Measurements from ENCODE around the gene KLC3. TPM values are rescaled to one million over a fixed set of nuclear protein-coding genes. Genes with fewer than 3 reads are reported as not detected.

KLC3 gene
- not detected in 2 replicates for total RNA-seq

- Mint-ChIP-seq H3K9me3 (no peaks in the 10 kb centered on the region), H3K36me3 (ENCODE audit: low read depth) (no peaks in the 10 kb centered on the region), H3K4me1 (ENCODE audit: low read depth) (peaks cover 6% of the 10 kb centered on the region), H3K4me3 (peak within 1 kb of the TSS; percentile 54), H3K27me3 (ENCODE audit: insufficient read depth) (peaks cover 10% of the 10 kb centered on the region), H3K27ac (no peak within 1 kb of the TSS)
- intact Hi-C loops (cut with micrococcal nuclease): loop anchor here (1.0 kb wide), 1 partner anchor 30 kb away; the partner anchor contains the start of gene ERCC2
- DNase-seq (ENCODE audit: low spot score): peak; percentile 35
These were observed at the start of gene KLC3 for GRCh38 chr19:45340232-45340898. TSS of gene KLC3 (plus strand) at chr19:45340750. CDS start at chr19:45345542, 4,792 bp downstream.

DNA sequence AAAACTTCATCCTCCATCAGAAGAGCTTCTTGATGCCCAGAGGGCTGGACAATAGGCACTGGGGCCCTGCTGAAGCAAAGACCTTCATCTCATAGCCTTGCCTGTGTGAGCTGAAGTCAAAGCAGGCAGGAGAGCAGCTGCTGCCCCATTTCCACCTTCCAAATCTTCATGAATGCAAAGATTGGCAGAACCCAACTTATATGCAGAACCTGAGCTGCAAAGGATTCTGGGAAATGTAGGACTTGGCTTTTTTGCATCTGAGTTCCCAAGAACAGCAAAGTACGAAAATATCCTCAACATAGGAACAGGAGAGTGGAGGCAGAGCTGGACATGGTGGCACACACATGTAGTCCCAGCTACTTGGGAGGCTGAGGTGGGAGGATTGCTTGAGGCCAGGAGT lies 48.7 kb upstream of the KLC3 start:
- Mint-ChIP-seq H3K4me1 (ENCODE audit: low read depth) (peaks cover 8% of the 10 kb centered on the region), H3K27me3 (ENCODE audit: insufficient read depth) (no peaks in the 10 kb centered on the region), H3K9me3 (no peaks in the 10 kb centered on the region), H3K36me3 (ENCODE audit: low read depth) (peaks cover 11% of the 10 kb centered on the region), H3K27ac (no peak overlapping the region), H3K4me3 (no peak overlapping the region)
- intact Hi-C loops (cut with micrococcal nuclease): no loop called here
- no peak for DNase-seq (ENCODE audit: low spot score)

GRCh38 chr19:45293682-45294081 lies 46.9 kb upstream of the KLC3 start:
- H3K27ac Mint-ChIP-seq: peak overlapping the region; percentile 52
- H3K27me3 Mint-ChIP-seq (ENCODE audit: insufficient read depth): no peaks in the 10 kb centered on the region
- intact Hi-C loops (cut with micrococcal nuclease): no loop called here
- no peaks in the 10 kb centered on the region for H3K9me3 Mint-ChIP-seq
- H3K4me3 Mint-ChIP-seq: no peak overlapping the region
- H3K4me1 Mint-ChIP-seq (ENCODE audit: low read depth): peaks cover 8% of the 10 kb centered on the region
- DNase-seq (ENCODE audit: low spot score): no peak
- H3K36me3 Mint-ChIP-seq (ENCODE audit: low read depth): peaks cover 11% of the 10 kb centered on the region

DNA sequence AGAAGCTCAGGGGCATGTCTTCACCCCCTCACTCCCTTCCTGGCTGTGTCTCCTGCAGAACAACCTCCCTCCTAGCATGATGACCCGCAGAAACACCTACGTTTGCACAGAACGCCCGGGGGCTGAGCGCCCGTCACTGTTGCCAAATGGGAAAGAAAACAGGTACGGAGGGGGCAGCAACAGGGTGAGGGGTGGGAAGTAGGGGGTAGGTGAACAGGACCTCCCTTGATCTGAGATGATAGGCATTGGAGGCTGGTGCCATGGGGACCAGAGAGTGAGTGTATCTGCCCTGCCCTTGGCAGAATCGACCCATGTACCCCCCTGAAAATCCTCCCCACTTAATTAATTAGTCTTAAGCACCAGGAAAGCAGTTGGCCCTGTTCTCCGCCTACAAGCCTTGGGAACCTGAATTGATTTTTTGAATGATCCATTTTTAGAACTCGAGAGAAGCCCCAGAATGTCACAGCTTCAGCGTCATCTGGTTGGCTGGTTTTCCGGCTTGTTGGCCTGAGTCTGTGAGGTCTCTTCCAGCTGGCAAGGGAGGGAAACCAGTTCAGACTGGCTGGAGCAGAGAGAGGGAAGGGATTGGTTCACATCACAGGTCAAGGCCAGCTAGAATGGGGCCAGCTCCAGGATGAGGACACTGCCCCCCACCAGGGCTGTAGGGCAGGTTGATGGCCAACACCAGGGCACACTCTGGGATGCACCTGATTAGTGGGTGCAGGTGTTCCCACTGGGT lies 46.1 kb upstream of the KLC3 start:
- H3K36me3 Mint-ChIP-seq (ENCODE audit: low read depth): peaks cover 11% of the 10 kb centered on the region
- H3K27ac Mint-ChIP-seq: no peak overlapping the region
- no peaks in the 10 kb centered on the region for H3K27me3 Mint-ChIP-seq (ENCODE audit: insufficient read depth)
- no peak for DNase-seq (ENCODE audit: low spot score)
- H3K4me3 Mint-ChIP-seq: no peak overlapping the region
- intact Hi-C loops (cut with micrococcal nuclease): no loop called here
- peaks cover 8% of the 10 kb centered on the region for H3K4me1 Mint-ChIP-seq (ENCODE audit: low read depth)
- no peaks in the 10 kb centered on the region for H3K9me3 Mint-ChIP-seq

DNA sequence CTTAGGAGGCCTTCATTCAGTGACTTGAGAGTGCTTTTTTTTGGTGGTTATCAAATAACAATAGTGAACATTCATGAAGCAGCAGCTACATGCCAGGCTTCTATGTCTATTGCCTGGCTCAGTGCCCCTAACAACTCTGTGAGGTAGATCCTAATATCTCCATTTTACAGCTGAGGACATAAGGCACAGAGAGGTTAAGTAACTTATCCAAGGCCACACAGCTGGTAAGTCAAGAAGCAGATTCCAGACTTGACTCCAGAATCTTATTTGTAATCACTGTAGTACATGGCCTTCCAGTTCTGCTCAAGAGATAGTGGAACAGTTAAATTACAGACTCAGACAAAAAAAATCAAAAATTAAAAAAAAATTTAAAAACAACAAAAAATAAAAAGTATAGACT lies 44.7 kb upstream of the KLC3 start:
- Mint-ChIP-seq H3K4me3 (no peak overlapping the region), H3K27me3 (ENCODE audit: insufficient read depth) (no peaks in the 10 kb centered on the region), H3K4me1 (ENCODE audit: low read depth) (peaks cover 8% of the 10 kb centered on the region), H3K27ac (no peak overlapping the region), H3K9me3 (no peaks in the 10 kb centered on the region), H3K36me3 (ENCODE audit: low read depth) (peaks cover 10% of the 10 kb centered on the region)
- no peak for DNase-seq (ENCODE audit: low spot score)
- intact Hi-C loops (cut with micrococcal nuclease): no loop called here

DNA sequence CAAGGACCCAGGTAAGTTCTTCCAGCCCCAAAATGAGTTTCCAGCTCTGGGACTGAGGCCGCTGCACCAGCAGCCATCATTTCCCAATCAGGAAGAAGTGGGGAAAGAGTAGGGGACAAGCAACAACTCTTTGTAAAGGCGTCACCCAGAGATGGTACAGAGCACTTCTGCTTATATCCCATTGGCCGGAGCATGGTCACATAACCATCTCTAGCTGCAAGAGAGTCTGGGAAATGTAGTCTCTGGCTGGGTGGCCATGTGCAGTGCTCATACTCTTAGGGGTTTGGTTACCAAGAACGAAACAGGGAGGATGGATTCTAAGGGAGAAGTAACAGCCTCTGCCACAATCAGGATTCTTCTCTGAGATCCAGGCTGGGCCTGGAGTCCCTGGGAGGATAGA lies 44.2 kb upstream of the KLC3 start:
- H3K27me3 Mint-ChIP-seq (ENCODE audit: insufficient read depth): no peaks in the 10 kb centered on the region
- H3K9me3 Mint-ChIP-seq: no peaks in the 10 kb centered on the region
- peaks cover 8% of the 10 kb centered on the region for H3K4me1 Mint-ChIP-seq (ENCODE audit: low read depth)
- no peak overlapping the region for H3K27ac Mint-ChIP-seq
- DNase-seq (ENCODE audit: low spot score): no peak
- peaks cover 9% of the 10 kb centered on the region for H3K36me3 Mint-ChIP-seq (ENCODE audit: low read depth)
- intact Hi-C loops (cut with micrococcal nuclease): no loop called here
- H3K4me3 Mint-ChIP-seq: no peak overlapping the region

DNA sequence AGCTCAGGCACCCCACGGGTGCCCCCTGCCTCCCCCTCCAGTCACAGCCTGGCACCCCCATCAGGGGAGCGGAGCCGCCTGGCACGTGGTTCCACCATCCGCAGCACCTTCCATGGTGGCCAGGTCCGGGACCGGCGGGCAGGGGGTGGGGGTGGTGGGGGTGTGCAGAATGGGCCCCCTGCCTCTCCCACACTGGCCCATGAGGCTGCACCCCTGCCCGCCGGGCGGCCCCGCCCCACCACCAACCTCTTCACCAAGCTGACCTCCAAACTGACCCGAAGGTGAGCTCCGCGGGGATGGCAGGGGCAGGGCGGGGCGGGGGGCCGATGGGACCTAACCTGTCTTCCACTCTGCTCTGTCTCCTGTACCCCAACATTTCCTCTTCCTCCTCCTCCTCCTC lies 42.9 kb upstream of the KLC3 start:
- Mint-ChIP-seq H3K4me1 (ENCODE audit: low read depth) (peaks cover 8% of the 10 kb centered on the region), H3K27ac (no peak overlapping the region), H3K9me3 (no peaks in the 10 kb centered on the region), H3K27me3 (ENCODE audit: insufficient read depth) (no peaks in the 10 kb centered on the region), H3K4me3 (no peak overlapping the region), H3K36me3 (ENCODE audit: low read depth) (peaks cover 5% of the 10 kb centered on the region)
- no peak for DNase-seq (ENCODE audit: low spot score)
- intact Hi-C loops (cut with micrococcal nuclease): no loop called here

DNA sequence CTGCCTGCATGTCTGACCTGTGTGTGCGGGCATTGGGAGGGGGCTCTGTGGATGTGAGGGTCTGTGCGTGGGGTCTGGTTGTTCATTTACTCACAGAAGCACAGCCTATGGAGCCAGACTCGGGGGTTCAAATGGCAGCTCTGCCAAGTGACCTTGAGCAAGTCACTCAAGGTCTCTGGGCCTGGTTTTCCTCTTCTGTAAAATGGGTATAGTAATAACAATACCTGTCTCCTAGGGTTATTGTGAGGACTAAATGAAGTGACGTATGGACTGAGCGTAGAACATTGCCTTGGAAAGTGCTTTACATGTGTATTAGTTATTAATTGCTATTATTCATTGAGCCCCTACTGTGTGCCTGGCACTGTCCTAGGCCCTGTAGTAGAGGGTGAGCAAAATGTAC lies 42.3 kb upstream of the KLC3 start:
- H3K4me3 Mint-ChIP-seq: no peak overlapping the region
- no peaks in the 10 kb centered on the region for H3K27me3 Mint-ChIP-seq (ENCODE audit: insufficient read depth)
- no peak for DNase-seq (ENCODE audit: low spot score)
- H3K27ac Mint-ChIP-seq: no peak overlapping the region
- H3K36me3 Mint-ChIP-seq (ENCODE audit: low read depth): peaks cover 5% of the 10 kb centered on the region
- intact Hi-C loops (cut with micrococcal nuclease): no loop called here
- H3K4me1 Mint-ChIP-seq (ENCODE audit: low read depth): peaks cover 8% of the 10 kb centered on the region
- H3K9me3 Mint-ChIP-seq: no peaks in the 10 kb centered on the region

DNA sequence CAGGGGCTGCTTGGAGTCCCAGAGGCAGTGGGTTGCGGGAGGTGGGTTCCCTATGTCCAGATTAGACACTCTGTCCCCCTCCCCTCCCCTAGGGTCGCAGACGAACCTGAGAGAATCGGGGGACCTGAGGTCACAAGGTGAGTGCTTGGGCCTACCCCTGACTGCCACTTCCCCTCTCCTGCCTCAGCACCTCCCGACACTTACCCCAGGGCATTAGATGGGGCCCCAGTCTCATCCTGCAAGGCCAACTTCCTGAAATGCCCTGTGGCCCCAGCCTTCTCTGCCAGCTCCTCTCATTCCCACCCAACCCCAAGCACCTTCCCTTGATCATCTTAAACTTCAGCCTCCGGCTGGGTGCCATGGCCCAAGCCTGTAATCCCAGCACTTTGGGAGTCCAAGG lies 40.8 kb upstream of the KLC3 start:
- H3K27me3 Mint-ChIP-seq (ENCODE audit: insufficient read depth): no peaks in the 10 kb centered on the region
- no peak for DNase-seq (ENCODE audit: low spot score)
- no peak overlapping the region for H3K27ac Mint-ChIP-seq
- intact Hi-C loops (cut with micrococcal nuclease): no loop called here
- no peak overlapping the region for H3K4me3 Mint-ChIP-seq
- H3K9me3 Mint-ChIP-seq: no peaks in the 10 kb centered on the region
- H3K4me1 Mint-ChIP-seq (ENCODE audit: low read depth): no peaks in the 10 kb centered on the region
- peaks cover 2% of the 10 kb centered on the region for H3K36me3 Mint-ChIP-seq (ENCODE audit: low read depth)

- no peaks in the 10 kb centered on the region for H3K27me3 Mint-ChIP-seq (ENCODE audit: insufficient read depth)
- DNase-seq (ENCODE audit: low spot score): no peak
- H3K36me3 Mint-ChIP-seq (ENCODE audit: low read depth): no peaks in the 10 kb centered on the region
- H3K4me3 Mint-ChIP-seq: no peak overlapping the region
- no peak overlapping the region for H3K27ac Mint-ChIP-seq
- H3K9me3 Mint-ChIP-seq: no peaks in the 10 kb centered on the region
- intact Hi-C loops (cut with micrococcal nuclease): no loop called here
- H3K4me1 Mint-ChIP-seq (ENCODE audit: low read depth): no peaks in the 10 kb centered on the region
These were observed 38.1 kb upstream of the KLC3 start for GRCh38 chr19:45302416-45302815.

- H3K4me1 Mint-ChIP-seq (ENCODE audit: low read depth): no peaks in the 10 kb centered on the region
- intact Hi-C loops (cut with micrococcal nuclease): no loop called here
- no peaks in the 10 kb centered on the region for H3K36me3 Mint-ChIP-seq (ENCODE audit: low read depth)
- no peaks in the 10 kb centered on the region for H3K27me3 Mint-ChIP-seq (ENCODE audit: insufficient read depth)
- H3K4me3 Mint-ChIP-seq: no peak overlapping the region
- H3K27ac Mint-ChIP-seq: no peak overlapping the region
- no peaks in the 10 kb centered on the region for H3K9me3 Mint-ChIP-seq
- DNase-seq (ENCODE audit: low spot score): no peak
These were observed 37.1 kb upstream of the KLC3 start for GRCh38 chr19:45303269-45304060.

- intact Hi-C loops (cut with micrococcal nuclease): no loop called here
- Mint-ChIP-seq H3K9me3 (no peaks in the 10 kb centered on the region), H3K27me3 (ENCODE audit: insufficient read depth) (no peaks in the 10 kb centered on the region), H3K27ac (no peak overlapping the region), H3K4me3 (no peak overlapping the region), H3K36me3 (ENCODE audit: low read depth) (no peaks in the 10 kb centered on the region), H3K4me1 (ENCODE audit: low read depth) (no peaks in the 10 kb centered on the region)
- DNase-seq (ENCODE audit: low spot score): no peak
These were observed 36.2 kb upstream of the KLC3 start for GRCh38 chr19:45304141-45304926.

Measured in activated T-helper 1 cell treated with anti-CD3 and anti-CD28 coated beads, Interleukin-12 subunit alpha, Interleukin-12 subunit beta, Interleukin-2, Interleukin-4 antibody, amounts not matched to agents 30 ng/mL and 10 ng/mL and 1 ng/mL, durations not matched to agents 14 hours and 24 hours and 36 hours (primary cell).